GM19328 (cell line): ENCODE data around the gene SFXN4.
"Not testable (repeated sequence)": the region's sequence is repeated elsewhere in the genome, so short reads cannot be mapped to it uniquely, and the experiment has no call there.

ENCODE experiments used
- ATAC-seq: cut with Tn5 transposase; IDR thresholded peaks from one replicate; pipeline ENCODE4 v1.9.1; 2021; ENCODE audit warnings: mild to moderate bottlenecking, moderate library complexity; ENCODE audit not compliant: unreplicated experiment

SFXN4 gene

DNA sequence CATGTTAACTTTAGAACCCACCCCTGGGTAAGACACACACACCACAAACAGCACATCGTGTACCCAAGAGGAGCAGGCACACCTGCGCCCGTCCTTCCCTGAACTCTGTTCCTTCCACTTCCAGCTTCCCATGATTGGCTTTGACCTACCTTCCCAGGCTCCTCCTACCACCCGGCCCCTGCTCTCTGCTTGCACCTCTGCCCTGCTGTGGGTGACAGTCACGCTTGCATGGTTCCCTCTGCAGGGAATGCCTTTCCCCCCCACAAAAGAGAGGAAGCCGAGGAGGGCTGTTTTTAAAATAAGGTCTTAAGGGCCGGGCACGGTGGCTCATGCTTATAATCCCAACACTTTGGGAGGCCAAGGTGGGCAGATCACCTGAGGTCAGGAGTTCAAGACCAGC, 16.4 kb downstream of the SFXN4 start:
- no peak for ATAC-seq

DNA sequence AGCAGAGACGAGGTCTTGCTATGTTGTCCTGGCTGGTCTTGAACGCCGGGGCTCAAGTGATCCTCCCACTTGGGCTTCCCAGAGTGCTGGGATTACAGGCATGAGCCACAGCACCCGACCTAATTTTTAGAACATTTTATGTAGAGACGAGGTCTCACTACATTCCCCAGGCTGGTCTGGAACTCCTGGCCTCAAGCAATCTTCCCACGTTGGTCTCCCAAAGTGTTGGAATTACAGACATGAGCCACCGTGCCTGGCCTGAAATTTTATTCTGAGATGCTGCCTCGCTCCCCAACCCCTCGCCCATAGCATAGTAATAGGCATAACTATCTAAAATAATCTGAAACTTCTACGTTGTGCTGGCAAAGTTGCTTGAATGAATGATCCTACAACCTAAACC, 21.9 kb downstream of the SFXN4 start:
- no peak for ATAC-seq

DNA sequence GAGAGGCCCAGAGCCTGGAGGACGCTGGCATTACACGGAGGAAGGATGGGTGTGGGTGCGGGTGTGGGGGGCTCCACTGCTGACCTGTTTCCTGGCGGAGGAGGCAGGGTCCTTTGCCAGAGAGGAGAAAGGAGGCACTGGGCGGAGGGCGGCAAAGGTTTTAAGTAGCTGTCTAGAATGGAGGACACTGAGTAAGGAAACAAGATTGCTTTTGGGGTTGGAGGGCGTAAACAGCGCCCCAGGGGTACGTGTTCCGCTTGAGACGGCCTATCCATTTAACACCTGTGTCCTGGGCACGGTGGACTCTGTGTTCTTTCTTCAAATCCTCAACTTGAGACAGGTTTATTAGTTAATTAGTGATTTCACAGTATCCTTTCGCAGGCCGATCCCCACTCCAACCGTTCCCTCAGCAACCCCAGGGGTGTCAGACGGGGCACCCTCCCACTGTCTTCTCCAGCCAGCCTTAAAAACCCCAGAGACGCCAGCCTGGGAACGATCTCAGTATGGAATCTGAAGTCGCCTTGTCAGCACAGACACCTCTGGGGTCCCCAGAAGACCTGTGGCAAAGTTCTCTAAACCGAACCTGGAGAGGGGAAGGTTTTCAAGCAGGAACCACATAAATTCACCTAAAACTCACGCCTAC, 24.8 kb downstream of the SFXN4 start:
- ATAC-seq, result no peak

DNA sequence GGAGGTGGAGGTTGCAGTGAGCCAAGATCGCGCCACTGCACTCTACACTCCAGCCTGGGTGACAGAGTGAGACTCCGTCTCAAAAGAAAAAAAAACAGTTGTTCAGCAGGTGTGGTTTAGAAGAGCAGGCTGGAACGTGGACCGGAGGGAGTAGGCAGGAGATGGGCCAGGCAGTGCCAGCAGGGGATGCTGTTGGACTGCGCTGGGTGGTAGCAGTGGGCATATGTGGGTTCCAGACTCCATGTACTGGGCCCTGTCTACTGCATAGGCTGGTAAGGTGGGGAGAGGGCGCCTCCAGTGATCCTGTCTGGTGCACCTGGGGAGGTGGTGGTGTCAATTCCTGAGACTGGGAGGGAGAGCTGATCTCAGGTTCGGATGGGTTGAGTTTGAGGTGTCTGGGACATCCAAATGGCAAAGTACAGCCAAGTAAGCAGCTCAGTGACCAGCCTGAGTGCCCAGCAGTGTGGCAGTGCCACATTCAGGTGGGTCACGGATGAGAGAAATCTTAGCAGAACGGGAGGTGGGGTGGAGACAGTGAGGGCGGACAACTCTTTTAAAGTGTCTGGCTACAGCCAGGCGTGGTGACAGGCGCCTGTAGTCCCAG, 25.9 kb downstream of the SFXN4 start:
- no peak for ATAC-seq

DNA sequence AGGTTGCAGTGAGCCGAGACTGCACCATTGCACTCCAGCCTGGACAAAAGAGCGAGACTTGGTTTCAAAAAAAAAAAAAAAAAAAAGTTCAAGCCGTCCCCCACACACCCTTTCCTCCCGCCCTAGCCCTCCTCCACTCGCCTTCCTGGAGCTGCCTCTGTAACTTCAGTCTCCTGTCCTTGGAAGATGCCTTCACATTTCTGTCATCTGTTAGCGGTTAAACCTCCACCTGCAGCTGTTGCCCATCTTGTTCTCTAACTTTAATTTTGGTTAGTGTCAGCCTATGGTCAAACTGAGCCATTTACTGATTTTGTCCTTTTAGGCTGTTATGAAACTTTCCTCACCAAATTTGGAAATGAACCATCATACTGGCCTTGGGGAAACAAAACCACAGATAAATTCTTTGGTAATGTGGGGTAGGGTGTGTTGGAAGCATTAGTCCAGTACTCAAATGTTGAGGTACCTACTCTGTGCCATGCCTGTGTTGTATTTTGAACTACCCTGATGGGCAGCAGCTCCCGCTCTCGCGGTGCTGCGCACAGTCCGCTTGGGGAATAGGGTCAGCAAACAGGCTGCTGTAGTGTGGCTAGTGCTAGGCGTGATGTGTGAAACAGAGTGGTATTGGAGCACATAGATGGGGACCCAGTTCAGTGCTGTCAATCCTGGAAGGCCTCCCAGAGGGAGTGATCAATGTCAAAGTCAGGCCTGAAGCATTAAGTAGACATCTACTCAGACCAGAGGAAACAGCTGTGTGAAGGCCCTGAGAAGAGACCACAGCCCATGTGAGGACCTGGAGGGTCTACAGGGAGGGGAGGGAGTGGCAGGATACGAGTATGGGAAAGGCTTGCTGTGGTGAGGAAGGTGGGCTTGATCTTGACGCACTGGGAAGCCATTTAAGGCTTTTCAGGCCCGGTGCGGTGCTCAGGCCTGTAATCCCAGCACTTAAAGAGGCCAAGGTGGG, 26.9 kb downstream of the SFXN4 start:
- ATAC-seq, result no peak

DNA sequence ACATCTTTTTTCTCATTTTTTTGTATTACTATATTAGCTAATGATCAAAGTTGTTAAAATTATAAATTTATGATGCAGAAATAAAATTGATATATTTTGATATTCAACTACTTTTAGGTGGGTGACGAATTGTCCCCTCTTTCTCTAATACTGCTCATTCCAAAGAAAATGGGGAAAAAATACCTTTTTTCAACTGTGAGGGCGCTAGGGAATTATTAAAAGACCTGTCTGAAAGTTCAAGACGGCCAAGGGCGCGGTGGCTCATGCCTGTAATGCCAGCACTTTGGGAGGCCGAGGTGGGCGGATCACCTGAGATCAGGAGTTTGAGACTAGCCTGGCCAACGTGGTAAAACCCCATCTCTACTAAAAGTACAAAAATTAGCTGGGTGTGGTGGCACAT, 27.6 kb downstream of the SFXN4 start:
- ATAC-seq, result not testable (repeated sequence)

DNA sequence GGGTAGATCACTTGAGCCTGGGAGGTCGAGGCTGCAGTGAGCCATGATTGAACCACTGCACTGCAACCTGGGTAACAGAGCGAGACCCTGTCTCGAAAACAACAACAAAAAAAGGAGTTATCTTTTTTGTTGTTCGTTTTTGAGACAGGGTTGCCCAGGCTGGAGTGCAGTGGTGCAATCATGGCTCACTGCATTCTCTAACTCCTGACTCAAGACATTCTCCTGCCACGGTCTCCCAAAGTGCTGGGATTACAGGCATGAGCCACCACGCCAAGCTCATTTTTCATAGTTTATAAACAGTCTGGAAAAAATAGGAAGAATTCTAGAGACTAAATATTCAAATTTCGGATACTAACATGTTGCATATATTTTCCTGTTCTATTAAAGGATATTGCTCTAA, 29.4 kb downstream of the SFXN4 start:
- no peak for ATAC-seq

DNA sequence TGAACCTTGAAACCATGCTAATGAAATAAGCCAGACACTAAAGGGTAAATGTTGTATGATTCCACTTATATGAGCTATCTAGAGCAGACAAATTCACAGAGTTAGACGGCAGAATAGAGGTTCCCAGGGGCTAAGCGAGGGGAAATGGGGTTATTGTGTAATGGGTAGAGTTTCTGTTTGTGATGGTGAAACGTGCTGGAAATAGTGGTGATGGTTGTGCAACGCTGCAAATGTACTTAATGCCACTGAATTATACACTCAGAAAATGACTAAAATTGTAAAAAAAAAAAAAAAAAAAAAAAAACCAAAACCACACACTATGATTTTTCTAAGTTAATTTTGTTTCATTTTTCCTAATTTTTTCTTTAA, 30.0 kb downstream of the SFXN4 start:
- ATAC-seq, result no peak

DNA sequence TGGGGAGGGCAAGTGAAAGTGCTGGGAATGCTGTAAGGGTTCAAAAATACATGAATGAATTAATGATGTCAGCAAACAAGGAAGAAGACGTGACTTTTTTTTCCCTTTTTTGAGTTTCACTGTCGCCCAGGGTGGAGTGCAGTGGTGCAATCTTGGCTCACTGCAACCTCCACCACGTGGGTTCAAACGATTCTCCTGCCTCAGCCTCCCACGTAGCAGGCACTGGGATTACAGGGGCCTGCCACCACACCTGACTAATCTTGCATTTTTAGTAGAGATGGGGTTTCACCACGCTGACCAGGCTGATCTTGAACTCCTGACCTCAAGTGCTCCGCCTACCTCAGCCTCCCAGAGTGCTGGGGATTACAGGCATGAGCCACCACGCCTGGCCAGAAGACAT, 31.6 kb downstream of the SFXN4 start:
- ATAC-seq, result no peak

DNA sequence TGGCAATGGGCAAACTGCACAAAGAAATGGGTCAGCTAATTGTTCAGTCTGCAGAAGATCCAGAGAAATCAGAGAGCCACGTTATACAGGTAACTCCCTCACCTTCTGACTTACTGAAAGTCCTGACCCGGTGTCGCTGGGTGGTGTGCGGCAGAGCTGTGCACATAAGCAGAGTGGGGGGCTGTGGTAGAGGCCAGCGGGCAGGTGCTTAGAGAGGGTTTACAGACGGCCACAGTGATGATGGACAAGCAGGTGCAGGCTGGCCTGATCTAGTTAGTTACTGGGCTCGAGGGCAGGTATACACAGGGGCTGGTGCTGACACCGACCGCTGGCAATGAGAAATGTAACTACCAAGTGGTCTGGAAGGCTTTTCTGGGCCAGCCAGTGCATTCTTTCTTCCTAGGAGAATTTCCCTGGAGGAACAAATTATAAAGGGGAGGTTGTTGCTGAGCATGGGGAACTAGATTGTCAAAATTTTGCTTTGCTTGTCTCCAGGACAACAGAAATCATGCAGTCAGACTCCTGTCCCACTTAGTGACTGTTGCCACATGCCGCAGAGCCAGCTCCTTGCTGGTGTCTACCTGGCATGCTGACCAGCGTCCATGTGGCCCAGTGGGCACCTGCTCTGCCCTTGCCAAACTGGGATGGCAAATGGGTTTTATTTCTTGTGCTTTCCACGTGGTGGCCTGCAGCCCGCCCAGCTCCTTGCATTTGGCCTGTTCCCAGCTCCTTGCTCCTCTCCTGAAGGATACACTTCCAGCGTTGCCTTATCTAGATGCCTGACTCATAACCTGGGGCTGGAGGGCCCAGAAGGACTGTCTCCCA, 32.8 kb downstream of the SFXN4 start:
- ATAC-seq, result no peak

DNA sequence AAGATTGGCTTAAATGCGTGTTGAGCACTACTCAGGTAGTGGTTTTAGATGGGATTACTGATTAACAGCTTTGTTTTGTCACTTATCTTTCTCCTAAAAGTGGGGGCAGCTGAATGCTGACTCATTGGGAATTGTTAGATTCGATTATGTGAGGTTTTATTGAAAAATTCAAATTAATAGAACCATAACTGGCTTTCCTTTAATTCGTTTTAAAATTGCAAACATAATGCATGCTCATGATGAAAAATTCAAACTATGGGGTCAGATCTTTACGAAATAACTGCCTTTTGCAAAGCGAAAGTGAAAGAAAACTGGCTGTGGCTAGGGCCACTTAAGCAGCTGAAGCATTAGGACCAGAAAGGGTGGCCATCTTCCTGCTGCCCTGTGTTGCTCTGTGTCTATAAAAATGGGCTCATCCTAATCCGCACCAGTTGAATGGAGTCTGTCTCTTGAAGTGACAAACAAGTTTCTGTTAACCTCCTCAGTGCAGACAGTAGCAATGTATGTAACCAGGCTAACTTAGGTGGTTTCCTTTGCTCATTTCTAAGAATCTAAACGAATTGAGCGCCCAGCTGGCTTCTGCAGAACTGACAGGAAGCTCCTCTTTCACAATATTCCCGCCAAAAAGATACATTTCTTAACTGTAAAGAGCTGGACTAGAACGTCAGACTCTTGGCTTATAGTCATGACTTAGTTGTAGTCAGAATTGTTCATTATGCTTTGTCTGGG, 33.8 kb downstream of the SFXN4 start:
- no peak for ATAC-seq

DNA sequence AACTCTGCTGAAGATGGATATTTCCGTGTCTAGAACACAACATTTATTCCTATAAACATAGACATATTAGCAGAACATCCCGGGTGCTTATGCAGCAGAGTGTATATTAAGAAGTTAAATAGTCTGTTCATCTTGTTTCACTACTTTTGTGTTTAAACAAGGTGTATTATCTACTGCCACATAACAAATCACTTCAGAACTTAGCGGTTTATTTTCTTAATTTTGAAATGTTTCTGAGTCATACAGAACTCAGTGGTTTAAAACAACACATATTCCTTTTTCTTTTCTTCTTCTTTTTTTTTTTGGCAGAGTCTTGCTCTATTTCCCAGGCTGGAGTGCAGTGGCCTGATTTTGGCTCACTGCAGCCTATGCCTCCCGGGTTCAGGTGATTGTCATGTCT, 35.8 kb downstream of the SFXN4 start:
- ATAC-seq, result no peak

DNA sequence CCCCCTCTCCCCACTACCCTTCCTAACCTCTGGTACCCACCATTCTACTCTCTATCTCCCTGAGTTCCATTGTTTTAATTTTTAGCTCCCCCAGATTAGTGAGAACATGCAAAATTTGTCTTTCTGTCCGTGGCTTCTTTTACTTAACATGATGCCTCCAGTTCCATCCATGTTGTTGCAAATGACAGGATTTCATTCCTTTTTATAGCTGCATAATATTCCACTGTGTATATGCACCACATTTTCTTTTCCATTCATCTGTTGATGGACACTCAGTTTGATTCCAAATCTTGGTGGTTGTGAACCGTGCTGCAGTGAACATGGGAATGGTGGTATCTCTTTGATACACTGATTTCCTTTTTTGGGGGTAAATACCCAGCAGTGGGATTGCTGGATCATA, 39.6 kb downstream of the SFXN4 start:
- ATAC-seq, result no peak

DNA sequence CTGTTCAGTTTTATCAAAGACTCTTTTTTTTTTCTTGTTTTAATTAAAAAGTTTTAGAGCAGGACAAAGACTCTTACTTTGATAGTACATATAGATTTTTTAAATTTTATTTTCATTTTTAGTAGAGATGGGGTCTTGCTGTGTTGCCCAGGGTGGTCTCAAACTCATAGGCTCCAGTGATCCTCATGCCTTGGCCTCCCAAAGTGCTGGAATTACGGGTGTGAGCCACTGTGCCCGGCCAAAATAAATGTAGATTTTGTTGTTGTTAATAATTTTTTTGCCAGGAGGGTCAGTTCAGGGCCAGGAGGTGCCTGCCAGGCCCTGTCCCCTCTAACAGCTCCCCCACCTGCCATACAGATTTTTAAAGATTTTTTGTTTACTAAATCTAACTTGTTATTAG, 44.6 kb downstream of the SFXN4 start:
- ATAC-seq, result no peak

DNA sequence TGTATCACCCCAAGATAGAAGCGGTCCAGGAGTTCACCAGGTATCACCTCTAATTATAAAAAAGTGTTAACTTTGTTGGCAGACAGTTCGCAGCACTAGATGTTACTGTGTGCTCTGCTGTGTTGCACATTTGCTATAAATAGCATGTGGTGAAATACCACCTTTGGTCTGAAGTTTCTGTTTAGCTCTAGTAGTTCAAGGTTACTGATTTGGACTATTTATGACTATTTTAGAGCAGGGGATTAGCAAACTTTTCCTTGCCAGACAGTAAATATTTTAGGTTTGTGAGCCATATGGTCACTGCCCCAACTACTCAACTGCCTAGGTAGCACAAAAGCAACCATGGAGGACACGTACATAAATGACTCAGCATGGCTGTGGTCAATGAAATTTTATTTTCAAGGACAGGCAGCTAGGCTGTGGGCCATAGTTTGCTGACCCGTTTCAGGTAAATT, 45.1 kb downstream of the SFXN4 start:
- peak; percentile 93 for ATAC-seq

DNA sequence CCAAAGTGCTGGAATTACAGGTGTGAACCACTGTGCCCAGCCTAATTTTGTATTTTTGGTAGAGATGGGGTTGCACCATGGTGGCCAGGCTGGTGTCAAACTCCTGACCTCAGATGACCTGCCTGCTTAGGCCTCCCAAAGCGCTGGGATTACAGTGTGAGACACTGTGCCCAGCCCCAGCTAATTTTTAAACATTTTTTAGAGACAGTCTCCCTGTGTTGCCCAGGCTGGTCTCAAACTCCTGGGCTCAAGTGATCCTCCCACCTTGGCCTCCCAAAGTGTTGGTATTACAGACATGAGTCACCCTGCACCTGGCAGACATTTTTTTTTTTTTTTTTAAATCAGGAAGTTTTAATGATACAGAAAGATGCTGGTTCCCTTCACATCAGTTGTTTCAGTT, 46.1 kb downstream of the SFXN4 start:
- ATAC-seq, result no peak

DNA sequence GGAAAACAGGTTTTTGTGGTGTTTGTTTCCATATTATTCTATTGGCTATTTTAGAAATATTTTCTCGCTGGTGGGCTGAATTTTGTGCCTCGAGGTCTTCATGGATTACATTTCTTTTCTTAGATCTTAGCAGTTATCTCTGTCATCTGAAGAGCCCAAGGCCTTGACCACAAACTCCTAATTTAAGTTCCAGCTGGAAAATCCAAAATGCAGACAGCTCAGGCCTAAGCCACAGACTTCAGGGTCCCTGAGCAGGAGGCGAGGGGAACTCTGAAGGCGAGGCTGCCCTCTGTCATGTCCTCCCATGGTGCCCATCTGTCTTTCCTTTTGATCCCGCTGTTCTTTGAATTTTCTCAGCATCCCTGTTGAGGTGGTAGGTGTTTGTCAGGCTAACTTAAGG, 47.3 kb downstream of the SFXN4 start:
- ATAC-seq, result no peak

DNA sequence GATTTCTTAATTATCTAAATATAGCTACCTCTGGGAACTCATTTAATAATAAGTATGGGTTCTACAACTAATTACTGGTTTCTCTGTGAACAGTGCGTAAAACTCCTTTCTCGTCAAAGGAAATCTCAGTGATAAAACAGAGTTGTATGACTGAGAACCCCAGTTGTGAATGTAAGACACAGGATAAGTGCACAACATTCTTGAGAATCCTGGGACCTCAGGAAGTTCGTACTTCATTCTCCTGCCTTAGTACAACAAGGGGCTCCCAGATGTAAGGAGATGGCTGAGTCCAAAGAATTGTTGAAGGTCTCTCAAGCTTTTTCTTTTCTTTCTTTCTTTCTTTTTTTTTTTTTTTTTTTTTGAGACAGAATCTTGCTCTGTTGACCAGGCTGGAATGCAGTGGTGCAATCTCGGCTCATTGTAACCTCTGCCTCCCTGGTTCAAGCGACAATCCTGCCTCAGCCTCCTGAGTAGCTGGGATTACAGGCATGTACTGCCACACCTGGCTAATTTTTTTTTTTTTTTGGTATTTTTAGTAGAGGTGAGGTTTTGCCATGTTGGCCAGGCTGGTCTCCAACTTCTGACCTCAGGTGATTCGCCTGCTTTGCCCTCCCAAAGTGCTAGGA, 49.1 kb downstream of the SFXN4 start:
- no peak for ATAC-seq

DNA sequence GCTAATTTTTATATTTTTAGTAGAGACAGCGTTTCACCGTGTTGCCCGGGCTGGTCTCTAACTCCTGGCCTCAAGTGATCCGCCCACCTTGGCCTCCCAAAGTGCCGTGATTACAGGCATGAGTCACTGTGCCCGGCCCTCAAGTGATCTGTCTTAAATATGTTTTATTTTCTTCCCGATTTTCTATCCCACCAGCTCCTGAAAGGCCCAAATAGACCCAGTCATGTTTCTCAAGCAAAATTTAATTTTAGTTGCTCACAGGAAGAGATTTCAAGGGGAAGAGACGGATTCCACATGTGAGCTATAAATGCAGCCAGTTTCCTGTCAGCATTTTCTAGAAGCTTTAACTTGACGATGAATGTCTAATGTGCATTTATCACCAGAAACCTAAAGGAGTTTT, 49.6 kb downstream of the SFXN4 start:
- ATAC-seq, result no peak
